HG03045 (cell line): ENCODE results near the gene SRPK3.

Source experiments
- ATAC-seq: cut with Tn5 transposase; IDR thresholded peaks from one replicate; pipeline ENCODE4 v1.9.1; 2021; ENCODE audit warnings: mild to moderate bottlenecking, moderate library complexity; ENCODE audit not compliant: unreplicated experiment

SRPK3 gene

GRCh38 chrX:153828723-153829548, 48.1 kb downstream of the SRPK3 start:
- no peak for ATAC-seq

GRCh38 chrX:153829549-153829798, 48.6 kb downstream of the SRPK3 start:
- no peak for ATAC-seq

GRCh38 chrX:153829799-153830639, 49.2 kb downstream of the SRPK3 start, which contains the start of gene PDZD4:
PDZD4 (minus strand) TSS chrX:153830544; CDS start chrX:153830298, 246 bp downstream.
- ATAC-seq: no peak

GRCh38 chrX:153830640-153831428, 50.0 kb downstream of the SRPK3 start:
- no peak for ATAC-seq

- ATAC-seq: no peak
Observed at GRCh38 chrX:153831429-153832150, 50.7 kb downstream of the SRPK3 start.

GRCh38 chrX:153832728-153833127, 51.9 kb downstream of the SRPK3 start:
- ATAC-seq: no peak
